Measurements from ENCODE around the gene C3orf85. TPM values are rescaled to one million over a fixed set of nuclear protein-coding genes. Genes with fewer than 3 reads are reported as not detected.
"Not testable (repeated sequence)": the region's sequence is repeated elsewhere in the genome, so short reads cannot be mapped to it uniquely, and the experiment has no call there.

The C3orf85 gene, protein sequence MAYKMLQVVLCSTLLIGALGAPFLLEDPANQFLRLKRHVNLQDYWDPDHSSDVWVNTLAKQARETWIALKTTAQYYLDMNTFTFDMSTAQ
- not detected in 2 replicates for total RNA-seq

- DNase-seq (ENCODE audit: low read depth, low spot score): no peak
These were observed at the start of gene C3orf85 for GRCh38 chr3:109136523-109136922. TSS of gene C3orf85 (plus strand) at chr3:109136719. CDS start at chr3:109136848, 129 bp downstream.

DNA sequence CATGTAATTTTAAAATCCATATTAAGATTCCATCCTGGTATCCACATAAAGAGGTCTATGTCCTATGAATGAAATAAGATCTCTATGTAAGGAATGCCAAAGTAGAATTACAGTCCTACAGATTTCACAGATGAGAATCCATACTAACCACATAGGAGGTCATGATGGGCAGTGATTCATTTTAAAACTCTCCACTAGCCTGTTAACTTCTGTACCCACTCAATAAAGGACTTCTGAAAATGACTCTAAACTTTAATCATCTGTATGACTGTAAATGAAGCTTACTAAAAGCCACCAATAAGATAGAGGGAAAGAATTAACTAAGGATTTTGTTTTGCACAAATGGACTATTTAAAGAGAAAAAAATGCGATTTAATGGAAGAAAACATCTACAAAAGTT is 47.3 kb upstream of the C3orf85 start:
- no peak for DNase-seq (ENCODE audit: low read depth, low spot score)

- no peak for DNase-seq (ENCODE audit: low read depth, low spot score)
These were observed 44.7 kb upstream of the C3orf85 start for GRCh38 chr3:109091846-109092245.

GRCh38 chr3:109093561-109093960 is 43.0 kb upstream of the C3orf85 start:
- no peak for DNase-seq (ENCODE audit: low read depth, low spot score)

GRCh38 chr3:109095166-109095565 is 41.4 kb upstream of the C3orf85 start:
- no peak for DNase-seq (ENCODE audit: low read depth, low spot score)

DNA sequence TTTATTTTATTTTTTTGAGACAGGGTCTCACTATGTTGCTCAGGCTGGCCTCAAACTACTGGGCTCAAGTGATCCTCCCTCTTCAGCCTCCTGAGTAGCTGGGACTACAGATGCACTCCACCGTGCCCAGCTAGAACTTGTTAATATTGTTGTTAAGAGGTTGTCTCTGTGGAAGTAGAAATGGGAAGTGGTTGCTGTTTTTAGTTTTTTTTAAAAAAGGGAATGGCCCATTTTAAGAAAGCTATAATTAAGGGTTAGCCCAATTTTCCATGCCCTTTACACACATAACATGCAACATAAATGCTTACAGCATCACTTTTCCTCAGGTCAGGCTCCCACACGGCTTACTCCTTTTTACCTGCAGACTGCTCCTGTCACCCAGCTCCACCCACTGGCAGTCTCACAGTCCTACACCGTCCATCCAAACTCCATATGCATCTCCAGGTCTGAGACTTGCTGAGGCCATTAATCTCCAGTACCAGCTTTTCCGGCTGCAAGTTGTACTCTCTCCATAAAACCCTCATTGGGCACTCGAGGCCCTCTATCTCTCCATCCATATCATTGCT is 38.4 kb upstream of the C3orf85 start:
- DNase-seq (ENCODE audit: low read depth, low spot score): no peak

DNA sequence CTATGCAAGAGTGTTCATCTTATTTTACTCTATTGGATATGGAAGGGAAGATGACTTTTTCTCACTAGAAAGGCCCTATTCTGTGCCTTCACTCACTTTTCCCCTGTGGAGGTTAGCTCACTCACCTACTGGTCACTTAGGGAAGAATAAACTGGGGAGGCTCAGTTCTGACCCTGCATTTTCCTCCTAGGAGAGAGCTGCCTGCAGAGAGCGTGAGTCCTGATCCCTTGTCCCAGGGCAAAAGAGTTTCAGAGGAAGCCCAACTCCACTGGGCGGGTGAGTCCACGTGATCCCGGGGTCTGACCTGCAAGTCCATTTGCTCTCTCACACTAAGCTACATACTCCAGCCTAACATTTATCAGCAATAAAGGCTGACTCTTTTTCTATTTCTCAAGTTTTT is 26.9 kb upstream of the C3orf85 start:
- DNase-seq (ENCODE audit: low read depth, low spot score): no peak

DNA sequence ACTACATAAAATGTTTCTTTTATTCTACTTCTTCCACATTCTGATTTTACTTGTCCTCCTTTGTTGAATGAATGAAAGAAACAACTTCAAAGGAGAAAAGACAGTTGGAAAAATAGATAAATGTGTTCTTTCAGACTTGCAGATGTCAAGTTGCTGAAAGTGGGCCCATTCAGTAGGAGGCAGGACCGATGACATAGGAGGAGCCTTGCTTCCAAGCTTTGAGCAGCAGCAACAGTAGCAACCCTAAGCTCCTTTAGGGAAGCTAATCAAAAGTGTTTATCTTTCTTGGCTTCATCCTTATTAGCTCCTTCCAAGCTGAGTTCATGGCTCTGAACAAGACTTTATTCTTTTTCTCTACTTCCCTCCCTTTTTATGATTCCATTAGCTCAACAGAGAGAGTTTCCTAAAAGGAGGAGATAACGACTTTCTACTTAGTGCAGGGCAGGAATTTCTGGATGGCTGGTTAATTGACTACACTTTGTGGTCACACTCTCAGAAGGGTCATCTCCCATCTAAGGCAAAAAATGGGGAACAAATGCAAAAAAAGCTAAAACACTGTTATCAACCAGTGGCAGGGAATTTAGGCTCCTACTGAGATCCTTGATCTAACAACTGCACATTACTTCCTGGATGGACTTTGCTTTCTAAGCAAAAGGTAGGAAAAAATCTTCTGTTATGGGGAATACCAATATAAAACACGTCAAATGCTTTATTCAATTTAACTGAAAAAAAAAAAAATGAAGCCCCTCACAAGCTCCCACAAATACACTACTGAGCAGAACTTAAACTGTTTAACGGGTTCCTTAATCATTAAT is 23.4 kb upstream of the C3orf85 start:
- no peak for DNase-seq (ENCODE audit: low read depth, low spot score)

DNA sequence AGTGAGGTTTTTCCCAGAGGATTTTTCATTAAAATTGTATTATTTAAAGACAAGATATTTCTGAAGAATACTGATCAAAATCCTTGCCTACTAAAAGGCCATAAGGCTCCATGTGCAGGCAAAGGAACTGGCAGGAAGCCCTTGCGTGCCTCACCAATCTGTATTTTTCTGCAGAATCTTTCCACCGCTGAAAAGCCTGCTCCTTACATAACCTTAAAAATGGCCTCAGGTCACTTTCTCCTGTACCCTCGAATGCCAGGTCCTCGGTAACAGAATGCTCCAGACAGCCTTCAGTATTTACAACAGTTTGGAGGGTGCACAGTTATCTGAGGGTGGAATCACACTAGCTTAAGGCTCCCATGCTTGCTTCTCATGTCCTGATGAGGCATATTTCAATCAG is 21.8 kb upstream of the C3orf85 start:
- no peak for DNase-seq (ENCODE audit: low read depth, low spot score)

DNA sequence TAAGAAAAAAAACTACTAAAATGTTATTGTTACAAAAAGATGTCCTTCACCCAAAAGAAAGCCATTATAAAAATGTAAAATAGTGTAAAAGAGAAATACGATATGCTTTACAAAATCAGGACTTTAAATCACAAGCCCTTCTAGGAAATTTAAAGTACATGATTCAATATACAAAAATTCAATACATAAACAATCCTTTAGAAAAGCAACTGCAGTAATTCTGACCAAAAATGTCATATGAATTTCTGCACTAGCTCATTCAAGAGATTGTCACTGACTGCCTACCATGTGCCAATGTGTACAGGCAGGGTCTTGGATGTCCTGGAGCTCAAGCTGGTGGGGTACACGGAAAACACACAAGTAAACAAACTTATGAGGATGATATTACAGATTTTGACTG is 21.1 kb upstream of the C3orf85 start:
- DNase-seq (ENCODE audit: low read depth, low spot score): no peak

DNA sequence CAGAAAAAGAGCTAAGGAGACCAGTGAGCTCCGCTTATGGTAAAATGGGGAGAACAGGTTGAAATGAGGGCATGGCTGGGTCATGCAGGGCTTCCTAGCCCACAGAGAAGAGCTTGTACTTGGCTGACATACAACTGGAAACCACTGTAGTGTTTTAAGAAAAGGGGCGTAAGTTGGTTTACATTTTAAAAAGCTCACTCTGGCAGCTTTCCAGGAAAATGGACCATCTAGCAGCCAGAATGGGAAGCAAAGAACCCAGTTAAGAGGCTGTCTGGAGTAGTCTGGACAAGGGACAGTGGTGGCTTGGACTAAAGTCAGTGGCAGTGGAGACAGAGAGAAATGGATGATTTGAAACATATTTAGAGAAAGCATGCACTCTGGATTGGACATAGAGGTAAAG is 20.5 kb upstream of the C3orf85 start:
- DNase-seq (ENCODE audit: low read depth, low spot score): no peak

- DNase-seq (ENCODE audit: low read depth, low spot score): no peak
These were observed 18.6 kb upstream of the C3orf85 start, which contains the start of gene MORC1 for GRCh38 chr3:109117939-109118338. TSS of gene MORC1 (minus strand) at chr3:109118134. CDS start at chr3:109118059, 75 bp downstream.

GRCh38 chr3:109118584-109118983 is 17.9 kb upstream of the C3orf85 start:
- no peak for DNase-seq (ENCODE audit: low read depth, low spot score)

GRCh38 chr3:109122690-109123089 is 13.8 kb upstream of the C3orf85 start:
- no peak for DNase-seq (ENCODE audit: low read depth, low spot score)

- no peak for DNase-seq (ENCODE audit: low read depth, low spot score)
These were observed 10.6 kb upstream of the C3orf85 start for GRCh38 chr3:109125902-109126301.

- DNase-seq (ENCODE audit: low read depth, low spot score): no peak
These were observed 9.0 kb upstream of the C3orf85 start for GRCh38 chr3:109127553-109127952.

GRCh38 chr3:109131276-109131675 is 5.2 kb upstream of the C3orf85 start:
- no peak for DNase-seq (ENCODE audit: low read depth, low spot score)

DNA sequence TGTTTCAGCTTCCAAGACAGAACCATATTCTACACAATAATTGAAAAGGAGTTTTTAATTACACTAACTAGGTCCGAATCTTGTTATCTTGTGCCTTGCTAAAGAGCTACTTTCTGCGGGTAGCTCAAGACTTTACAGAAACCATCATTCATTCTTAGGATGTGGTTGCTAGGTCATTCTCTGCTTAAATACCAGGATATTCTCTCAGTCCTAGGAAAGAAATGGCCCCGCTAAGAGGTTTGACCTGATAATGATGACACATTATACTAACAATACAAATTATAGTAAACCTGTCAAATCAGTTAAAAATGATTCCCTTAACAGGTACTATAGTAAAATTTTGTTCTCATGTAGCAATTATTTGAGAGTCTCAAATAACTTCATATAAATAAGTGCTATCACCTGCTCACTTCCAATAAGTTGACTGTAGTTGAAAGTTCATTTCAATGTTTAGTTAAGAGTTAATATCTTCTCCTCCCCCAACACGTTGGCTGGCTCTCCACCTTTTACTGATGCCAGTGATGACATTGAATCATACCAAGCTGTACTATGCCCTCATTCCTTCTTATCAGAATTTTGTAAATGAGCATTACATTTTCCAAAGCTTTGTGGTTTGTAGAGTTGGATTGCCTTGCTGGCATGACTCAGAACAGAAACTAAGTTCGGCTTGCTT is 3.6 kb upstream of the C3orf85 start:
- DNase-seq (ENCODE audit: low read depth, low spot score): no peak

DNA sequence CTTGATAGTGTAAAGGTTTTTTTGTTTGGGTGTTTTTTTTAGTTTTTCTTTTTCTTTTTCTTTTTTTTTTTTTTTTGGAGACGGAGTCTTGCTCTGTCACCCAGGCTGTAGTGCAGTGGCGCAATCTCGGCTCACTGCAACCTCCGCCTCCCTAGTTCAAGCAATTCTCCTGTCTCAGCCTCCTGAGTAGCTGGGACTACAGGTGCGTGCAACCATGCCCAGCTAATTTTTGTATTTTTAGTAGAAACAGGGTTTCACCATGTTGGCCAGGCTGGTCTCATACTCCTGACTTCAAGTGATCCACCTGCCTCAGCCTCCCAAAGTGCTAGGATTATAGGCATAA is 3.1 kb upstream of the C3orf85 start:
- DNase-seq (ENCODE audit: low read depth, low spot score): not testable (repeated sequence)

GRCh38 chr3:109137761-109138160 is 1.2 kb downstream of the C3orf85 start:
- DNase-seq (ENCODE audit: low read depth, low spot score): no peak

DNA sequence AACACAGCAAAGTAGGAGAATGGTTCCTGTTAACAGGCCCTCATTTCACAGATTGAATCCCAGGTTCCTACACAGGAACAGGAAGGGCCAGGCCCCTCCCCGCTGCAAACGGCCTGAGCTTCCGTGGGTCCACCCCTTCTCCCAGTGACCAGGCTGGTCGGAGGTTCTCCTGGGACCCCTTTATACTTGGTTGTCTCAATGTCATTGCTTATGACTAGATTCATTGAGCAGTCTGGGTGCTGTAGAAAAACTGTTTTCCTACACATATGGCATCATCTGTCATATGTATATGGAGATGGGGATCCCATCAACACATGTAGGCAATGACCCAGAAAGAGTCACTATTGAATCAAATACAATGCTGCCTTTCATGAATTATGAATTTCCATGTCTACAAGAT is 3.8 kb downstream of the C3orf85 start:
- DNase-seq (ENCODE audit: low read depth, low spot score): no peak

GRCh38 chr3:109143646-109144045 is 7.1 kb downstream of the C3orf85 start:
- DNase-seq (ENCODE audit: low read depth, low spot score): no peak

All from pulmonary artery endothelial cell (primary cell).